Iris pigment epithelial cell (primary cell): ENCODE data around the gene C3orf52.

ENCODE experiments used
- DNase-seq: peaks from one replicate; pipeline ENCODE4 v3.0.0-alpha.2; 2011; ENCODE audit warnings: low read depth

C3orf52 gene

DNA sequence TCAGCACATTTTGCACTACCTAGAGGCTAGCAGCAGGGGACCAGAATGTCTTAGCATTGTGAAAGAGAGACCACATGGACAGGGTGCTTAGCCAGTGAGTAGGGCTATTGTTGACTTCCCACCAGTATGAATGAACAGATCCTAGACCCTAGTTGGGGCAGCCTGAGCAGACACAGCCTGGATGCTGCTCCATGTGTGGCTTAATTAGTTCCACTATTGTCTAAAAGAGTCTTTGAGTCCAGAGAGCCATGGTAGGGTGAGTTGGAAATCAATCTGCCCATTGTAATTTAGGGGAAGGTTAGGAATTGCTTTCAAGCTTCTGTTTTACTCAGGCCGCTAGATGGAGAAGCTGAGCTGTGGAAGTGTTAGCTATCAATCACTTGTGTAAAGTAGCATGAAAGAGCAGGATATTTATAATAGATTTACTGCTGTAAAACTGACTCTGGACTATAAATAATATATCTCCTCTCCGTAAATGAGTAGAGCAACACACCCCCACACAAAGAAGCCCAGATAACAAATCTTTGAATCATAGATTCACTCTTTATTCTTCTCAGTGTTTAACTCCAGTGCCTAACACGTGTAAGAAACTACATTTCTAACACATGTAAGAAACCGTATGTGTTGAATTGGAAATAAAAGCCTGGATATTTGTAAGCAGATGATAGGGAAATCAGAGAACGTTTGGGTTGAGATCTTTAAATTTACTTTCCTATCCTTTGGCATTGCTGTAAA lies 50.9 kb downstream of the C3orf52 start:
- peak; percentile 51 for DNase-seq

DNA sequence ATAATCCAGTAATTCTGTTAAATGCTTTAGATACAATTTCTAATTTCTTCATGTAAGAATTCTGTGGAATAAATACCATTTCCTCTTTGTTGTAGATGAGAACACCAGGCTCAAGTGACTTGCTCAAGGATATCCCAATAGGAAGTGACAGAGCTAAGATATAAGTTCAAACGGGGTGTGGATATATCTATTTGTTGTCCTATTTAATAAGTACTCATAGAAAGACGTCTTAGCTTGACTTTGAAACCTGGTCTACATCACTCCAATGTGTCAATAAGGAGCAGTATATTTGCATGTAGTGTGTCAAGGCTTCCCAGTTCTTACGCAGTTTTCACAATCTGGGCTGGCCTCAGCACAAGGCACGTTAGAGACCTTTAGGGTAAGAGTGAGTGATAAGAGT lies 51.6 kb downstream of the C3orf52 start:
- no peak for DNase-seq

DNA sequence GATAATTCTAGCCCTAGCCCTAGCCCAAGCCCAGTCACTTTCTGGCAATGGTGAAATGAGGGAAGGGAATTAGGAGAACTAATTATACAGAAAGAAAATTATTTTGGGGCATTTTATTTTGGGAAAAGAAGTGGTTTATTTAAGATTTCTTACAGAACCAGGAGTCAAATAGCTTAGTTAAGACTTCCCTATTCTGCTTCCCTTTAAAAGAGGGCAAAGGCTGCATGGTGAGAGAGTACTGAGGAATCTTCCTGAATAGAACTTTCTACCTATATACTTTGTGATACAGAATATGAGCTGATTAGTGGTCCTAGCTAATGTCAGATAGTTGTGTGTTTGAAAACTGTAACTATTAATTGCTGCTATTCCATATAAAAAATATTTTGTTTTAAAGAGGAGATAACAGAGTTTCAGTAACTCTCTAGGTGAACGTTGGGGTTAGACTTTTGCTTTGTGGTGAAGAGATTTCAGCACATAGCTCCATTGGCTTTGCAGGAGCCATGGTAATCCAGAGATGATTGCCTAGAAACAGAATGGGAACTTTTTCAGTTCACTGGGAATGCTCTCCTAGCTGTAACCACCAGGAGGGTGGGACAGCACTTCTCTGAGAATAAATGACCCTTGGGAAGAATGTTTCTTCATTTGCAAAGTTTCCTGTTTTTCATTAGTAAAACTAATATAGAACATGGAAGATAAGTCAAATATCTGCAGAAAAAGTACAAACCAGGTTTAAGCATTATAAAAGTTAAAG lies 52.2 kb downstream of the C3orf52 start:
- no peak for DNase-seq

DNA sequence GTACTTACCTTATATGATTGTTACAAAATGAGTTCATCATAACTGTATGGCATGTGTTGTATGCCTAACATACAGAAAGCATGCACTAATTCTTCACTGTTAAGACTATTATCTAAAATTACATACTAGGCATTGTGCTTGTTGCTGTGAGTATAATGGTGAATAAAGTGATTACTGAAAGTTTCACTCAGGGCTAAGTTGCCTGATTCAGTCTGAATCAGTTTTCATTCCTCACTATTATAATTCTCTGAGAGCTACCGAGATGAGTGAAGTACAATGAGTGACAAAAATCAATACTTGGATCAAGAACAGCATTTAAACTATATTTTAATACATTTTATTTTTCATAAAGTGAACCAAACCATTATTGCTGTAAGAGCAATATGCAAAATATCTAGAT lies 54.4 kb downstream of the C3orf52 start:
- DNase-seq = no peak

DNA sequence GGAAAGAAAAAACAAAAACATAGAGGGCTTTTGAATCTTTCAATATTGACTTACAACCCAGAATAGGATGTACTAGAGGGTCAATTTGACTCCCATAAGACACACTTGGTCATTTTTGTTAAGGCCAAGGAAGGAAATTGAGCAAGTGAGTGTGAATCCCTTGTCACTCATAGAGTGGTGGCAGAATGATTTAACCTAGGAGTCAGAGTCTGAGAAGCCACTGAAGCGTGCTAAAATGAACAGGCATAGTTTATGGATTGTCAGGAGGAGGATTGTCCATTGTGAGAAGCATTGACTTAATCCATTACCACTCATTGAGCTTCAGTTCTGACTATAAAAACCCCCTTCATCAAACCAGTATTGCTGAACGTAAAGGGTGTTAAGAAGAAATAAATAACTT lies 55.1 kb downstream of the C3orf52 start:
- DNase-seq = no peak

DNA sequence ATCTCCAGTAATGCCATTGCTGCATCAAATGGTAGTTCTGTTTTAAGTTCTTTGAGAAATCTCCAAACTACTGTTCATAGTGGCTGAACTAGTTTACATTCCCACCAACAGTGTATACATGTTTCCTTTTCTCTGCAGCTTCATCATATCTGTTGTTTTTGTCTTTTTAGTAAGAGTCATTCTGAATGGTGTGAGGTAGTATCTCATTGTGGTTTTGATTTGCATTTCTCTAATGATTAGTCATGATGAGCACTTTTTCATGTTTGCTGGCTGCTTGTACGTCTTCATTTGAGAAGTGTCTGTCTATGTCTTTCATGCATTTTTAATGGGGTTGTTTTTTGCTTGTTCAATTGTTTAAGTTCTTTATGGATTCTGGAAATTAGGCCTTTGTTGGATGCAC lies 57.1 kb downstream of the C3orf52 start:
- no peak for DNase-seq

DNA sequence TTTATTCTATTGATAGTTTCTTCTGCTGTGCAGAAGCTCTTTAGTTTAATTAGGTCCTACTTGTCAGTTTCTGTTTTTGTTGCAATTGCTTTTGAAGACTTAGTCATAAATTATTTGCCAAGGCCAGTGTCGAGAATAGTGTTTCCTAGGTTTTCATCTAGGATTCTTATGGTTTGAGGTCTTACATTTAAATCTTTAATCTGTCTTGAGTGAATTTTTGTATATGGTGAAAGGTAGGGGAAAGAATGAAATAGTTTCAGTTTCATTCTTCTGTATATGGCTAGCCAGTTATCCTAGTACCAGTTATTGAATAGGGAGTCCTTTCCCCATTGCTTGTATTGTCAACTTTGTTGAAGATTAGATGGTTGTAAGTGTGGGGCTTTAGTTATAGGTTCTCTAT lies 57.5 kb downstream of the C3orf52 start:
- no peak for DNase-seq

DNA sequence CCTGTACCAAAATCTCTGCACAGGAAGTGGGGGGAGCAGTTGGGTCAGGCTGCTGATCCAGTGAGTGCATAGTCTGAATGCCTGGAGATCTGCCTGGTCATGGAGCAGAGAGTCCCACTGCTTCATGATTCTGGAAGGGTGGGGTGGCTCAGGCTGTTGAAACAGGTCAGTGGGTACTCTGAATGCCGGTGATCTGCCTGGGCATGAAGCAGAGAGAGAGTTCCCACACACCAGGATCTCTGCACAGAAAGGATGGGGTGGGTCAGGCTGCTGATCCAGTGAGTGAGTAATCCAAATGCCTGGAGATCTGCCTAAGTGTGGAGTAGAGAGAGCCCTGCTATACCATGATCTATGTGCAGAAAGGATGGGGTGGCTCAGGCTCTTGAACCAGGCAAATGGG lies 62.9 kb downstream of the C3orf52 start:
- no peak for DNase-seq

DNA sequence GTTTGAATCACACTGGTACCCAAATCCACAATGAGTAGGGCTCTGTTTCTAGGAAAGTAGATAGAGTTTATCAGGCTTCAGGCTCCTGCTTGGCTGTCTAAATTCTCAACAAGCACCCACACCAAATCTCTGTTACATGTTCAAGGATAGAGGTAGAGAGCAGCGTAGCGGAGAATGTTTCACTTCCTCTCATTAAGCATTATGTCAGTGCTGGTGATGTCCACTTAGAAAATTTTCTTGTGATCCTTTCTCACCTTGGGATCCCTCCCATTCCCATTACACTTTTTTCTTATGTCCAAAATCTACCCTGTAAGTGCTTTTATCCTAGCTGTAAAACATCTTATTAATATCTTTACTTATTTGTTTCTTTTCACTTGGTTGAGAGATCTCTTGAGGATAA lies 81.6 kb downstream of the C3orf52 start:
- DNase-seq = no peak
